Smooth muscle cell (in vitro differentiated cells): ENCODE measurements around the gene ACOT9. TPM values are rescaled to one million over a fixed set of nuclear protein-coding genes. Genes with fewer than 3 reads are reported as not detected.

Experiments used
- DNase-seq: peaks from one replicate; lab custom pipeline; 2025; ENCODE audit not compliant: unreplicated experiment; lab: John Stamatoyannopoulos, UW
- H2AFZ ChIP-seq: fragments of 200-600 bp; sonication (generic); 2 replicates; pipeline ENCODE4 v1.6.0; 2016; ENCODE audit warnings: antibody characterized with exemption, low read depth, mild to moderate bottlenecking
- H3F3A ChIP-seq: fragments of 200-600 bp; sonication (generic); 2 replicates; pipeline ENCODE4 v1.6.0; 2017; ENCODE audit warnings: antibody characterized with exemption, low read depth
- H3K27ac ChIP-seq: fragments of 200-600 bp; sonication (generic); 2 replicates; pipeline ENCODE4 v1.5.1; 2016; ENCODE audit warnings: low read depth, mild to moderate bottlenecking
- H3K27me3 ChIP-seq: fragments of 200-600 bp; sonication (generic); 2 replicates; pipeline ENCODE4 v1.6.1; 2016; ENCODE audit warnings: low read depth, mild to moderate bottlenecking
- H3K36me3 ChIP-seq: fragments of 200-600 bp; sonication (generic); 2 replicates; pipeline ENCODE4 v1.5.1; 2016; ENCODE audit warnings: low read depth
- H3K4me1 ChIP-seq: fragments of 200-600 bp; sonication (generic); 2 replicates; pipeline ENCODE4 v1.5.1; 2016; ENCODE audit warnings: low read depth
- H3K4me2 ChIP-seq: fragments of 200-600 bp; sonication (generic); 2 replicates; pipeline ENCODE4 v1.6.0; 2016; ENCODE audit warnings: mild to moderate bottlenecking
- H3K4me3 ChIP-seq: fragments of 200-600 bp; sonication (generic); 2 replicates; pipeline ENCODE4 v1.5.1; 2016; ENCODE audit warnings: mild to moderate bottlenecking
- H3K79me2 ChIP-seq: fragments of 200-600 bp; sonication (generic); 2 replicates; pipeline ENCODE4 v1.6.0; 2016; ENCODE audit warnings: low read depth, mild to moderate bottlenecking
- H3K9ac ChIP-seq: fragments of 200-600 bp; sonication (generic); 2 replicates; pipeline ENCODE4 v1.6.0; 2016; ENCODE audit warnings: low read depth
- H3K9me3 ChIP-seq: fragments of 200-600 bp; sonication (generic); replicated peaks from 2 replicates; pipeline ENCODE4 v1.5.1; 2016; ENCODE audit warnings: low read depth
- H4K20me1 ChIP-seq: fragments of 200-600 bp; sonication (generic); 2 replicates; pipeline ENCODE4 v1.6.0; 2016; ENCODE audit warnings: low read depth
- WGBS: methylation state at CpG from one replicate; pipeline ENCODE4 v1.1.7; 2016; ENCODE audit warnings: low lambda C conversion rate; 5-methylcytosine and 5-hydroxymethylcytosine counted together
- polyA plus RNA-seq: library from polyadenylated mRNA; unstranded; fragments of >200 nt; fragmentation: Nextera tagmentation; extraction: Ambion mirVana; gene quantifications from 2 replicates; pipeline ENCODE4 v1.2.1, GENCODE V29; 2016
- total RNA-seq: library from RNA; depleted of rRNA; stranded (reverse); fragments of >200 nt; gene quantifications from 2 replicates; pipeline ENCODE4 v1.2.3, GENCODE V29; 2014
- TF ChIP-seq, protein P1 (sequence below): fragments of 200-600 bp; sonication (generic); IDR thresholded peaks from 2 replicates; pipeline ENCODE4 v1.5.1; 2017; ENCODE audit warnings: borderline replicate concordance, mild to moderate bottlenecking, antibody characterized with exemption; ENCODE audit not compliant: insufficient read depth, poor library complexity, severe bottlenecking

Gene ACOT9
- total and polyA plus RNA-seq, 2 experiments from 2014 or later, result 55.4 to 73.2 TPM

DNA sequence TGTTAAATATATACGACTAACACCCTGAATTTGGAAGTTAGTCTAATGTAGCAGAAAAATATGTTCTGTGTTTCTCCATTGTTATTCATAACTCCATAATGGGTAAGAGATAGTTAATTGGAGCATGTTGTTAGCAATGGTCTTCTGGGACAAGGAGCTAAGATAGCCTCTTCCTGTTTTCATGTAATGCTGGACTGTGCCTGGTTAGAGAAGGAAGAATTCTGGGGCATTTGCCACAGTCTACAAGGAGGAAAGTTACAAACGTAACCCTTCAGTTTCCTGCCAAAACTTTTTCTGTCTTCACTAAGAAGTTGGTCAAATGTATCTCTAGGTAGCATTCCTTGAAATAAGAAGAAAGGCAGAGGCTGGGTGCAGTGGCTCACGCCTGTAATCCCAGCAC is 70.0 kb downstream of the ACOT9 start:
- H3F3A ChIP-seq, result no peaks in the 10 kb centered on the region
- TF ChIP-seq, protein P1, sequence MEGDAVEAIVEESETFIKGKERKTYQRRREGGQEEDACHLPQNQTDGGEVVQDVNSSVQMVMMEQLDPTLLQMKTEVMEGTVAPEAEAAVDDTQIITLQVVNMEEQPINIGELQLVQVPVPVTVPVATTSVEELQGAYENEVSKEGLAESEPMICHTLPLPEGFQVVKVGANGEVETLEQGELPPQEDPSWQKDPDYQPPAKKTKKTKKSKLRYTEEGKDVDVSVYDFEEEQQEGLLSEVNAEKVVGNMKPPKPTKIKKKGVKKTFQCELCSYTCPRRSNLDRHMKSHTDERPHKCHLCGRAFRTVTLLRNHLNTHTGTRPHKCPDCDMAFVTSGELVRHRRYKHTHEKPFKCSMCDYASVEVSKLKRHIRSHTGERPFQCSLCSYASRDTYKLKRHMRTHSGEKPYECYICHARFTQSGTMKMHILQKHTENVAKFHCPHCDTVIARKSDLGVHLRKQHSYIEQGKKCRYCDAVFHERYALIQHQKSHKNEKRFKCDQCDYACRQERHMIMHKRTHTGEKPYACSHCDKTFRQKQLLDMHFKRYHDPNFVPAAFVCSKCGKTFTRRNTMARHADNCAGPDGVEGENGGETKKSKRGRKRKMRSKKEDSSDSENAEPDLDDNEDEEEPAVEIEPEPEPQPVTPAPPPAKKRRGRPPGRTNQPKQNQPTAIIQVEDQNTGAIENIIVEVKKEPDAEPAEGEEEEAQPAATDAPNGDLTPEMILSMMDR, result no peak
- peaks cover 7% of the 10 kb centered on the region for H4K20me1 ChIP-seq
- 91% methylated on average over 3 of the region's 3 CpGs for WGBS
- no peak for DNase-seq
- no peak overlapping the region for H2AFZ ChIP-seq
- no peak overlapping the region for H3K4me3 ChIP-seq
- no peaks in the 10 kb centered on the region for H3K9me3 ChIP-seq
- no peak overlapping the region for H3K9ac ChIP-seq
- H3K27ac ChIP-seq, result no peak overlapping the region
- H3K4me1 ChIP-seq, result peaks cover 8% of the 10 kb centered on the region
- H3K79me2 ChIP-seq, result peaks cover 30% of the 10 kb centered on the region
- no peaks in the 10 kb centered on the region for H3K27me3 ChIP-seq
- no peak overlapping the region for H3K4me2 ChIP-seq
- peaks cover 32% of the 10 kb centered on the region for H3K36me3 ChIP-seq

DNA sequence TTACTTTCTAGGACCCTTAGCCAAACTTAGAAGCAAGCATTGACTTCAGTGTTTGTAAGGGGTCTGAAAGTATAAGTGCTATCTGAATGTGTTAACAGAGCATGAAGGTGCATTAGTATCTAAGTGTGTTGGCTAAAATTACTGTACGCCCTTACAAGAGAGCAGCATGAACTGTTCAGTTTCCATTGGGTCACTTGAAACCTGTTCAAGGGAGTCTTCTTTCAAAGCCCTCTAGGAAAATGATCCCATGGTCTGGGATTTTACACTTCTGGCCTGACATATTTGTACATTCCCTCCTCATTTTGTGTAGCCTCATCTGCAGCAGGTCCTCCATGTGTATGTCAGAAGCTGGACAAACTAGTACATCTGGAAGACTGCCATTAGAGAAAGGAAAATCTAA is 72.5 kb downstream of the ACOT9 start:
- TF ChIP-seq, protein P1, result no peak
- peaks cover 20% of the 10 kb centered on the region for H3K36me3 ChIP-seq
- no peak overlapping the region for H3K9ac ChIP-seq
- no peak for DNase-seq
- no peak overlapping the region for H2AFZ ChIP-seq
- no peak overlapping the region for H3K27ac ChIP-seq
- no peaks in the 10 kb centered on the region for H3K27me3 ChIP-seq
- no peaks in the 10 kb centered on the region for H3K9me3 ChIP-seq
- peaks cover 5% of the 10 kb centered on the region for H3F3A ChIP-seq
- peaks cover 14% of the 10 kb centered on the region for H3K4me1 ChIP-seq
- H3K79me2 ChIP-seq, result peaks cover 37% of the 10 kb centered on the region
- peak overlapping the region; percentile 88 for H3K4me2 ChIP-seq
- peaks cover 7% of the 10 kb centered on the region for H4K20me1 ChIP-seq
- no peak overlapping the region for H3K4me3 ChIP-seq
- 94% methylated on average over 1 of the region's 1 CpG for WGBS

DNA sequence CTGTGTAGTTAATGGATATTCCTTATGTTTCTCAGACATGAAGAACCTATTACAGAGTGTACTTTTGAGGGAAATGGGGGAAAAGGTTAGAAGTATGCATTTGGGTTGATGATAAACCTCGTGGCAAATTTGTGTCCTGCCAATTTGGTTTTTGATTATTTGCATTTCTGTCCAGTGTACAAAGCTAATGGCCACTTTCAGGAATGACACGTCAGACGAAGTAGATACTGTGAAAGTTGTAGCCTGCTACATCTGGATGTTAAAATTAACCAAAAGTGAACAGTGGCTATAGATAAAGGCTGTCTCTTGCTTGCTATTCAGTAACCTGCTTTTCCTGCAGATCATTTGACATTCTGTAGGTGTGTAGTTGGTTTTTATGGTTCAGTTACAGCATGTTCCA is 74.7 kb downstream of the ACOT9 start:
- TF ChIP-seq, protein P1, result no peak
- no peaks in the 10 kb centered on the region for H3K27me3 ChIP-seq
- H3K79me2 ChIP-seq, result peaks cover 37% of the 10 kb centered on the region
- H3K27ac ChIP-seq, result peak overlapping the region; percentile 91
- H3K36me3 ChIP-seq, result peaks cover 11% of the 10 kb centered on the region
- peaks cover 14% of the 10 kb centered on the region for H3K4me1 ChIP-seq
- peak overlapping the region; percentile 76 for H3K9ac ChIP-seq
- peak overlapping the region; percentile 81 for H3K4me3 ChIP-seq
- WGBS, result 8% methylated on average over 3 of the region's 3 CpGs
- no peak for DNase-seq
- peak overlapping the region; percentile 88 for H3K4me2 ChIP-seq
- H4K20me1 ChIP-seq, result peaks cover 7% of the 10 kb centered on the region
- H3F3A ChIP-seq, result peaks cover 5% of the 10 kb centered on the region
- H2AFZ ChIP-seq, result peak overlapping the region; percentile 92
- no peaks in the 10 kb centered on the region for H3K9me3 ChIP-seq

DNA sequence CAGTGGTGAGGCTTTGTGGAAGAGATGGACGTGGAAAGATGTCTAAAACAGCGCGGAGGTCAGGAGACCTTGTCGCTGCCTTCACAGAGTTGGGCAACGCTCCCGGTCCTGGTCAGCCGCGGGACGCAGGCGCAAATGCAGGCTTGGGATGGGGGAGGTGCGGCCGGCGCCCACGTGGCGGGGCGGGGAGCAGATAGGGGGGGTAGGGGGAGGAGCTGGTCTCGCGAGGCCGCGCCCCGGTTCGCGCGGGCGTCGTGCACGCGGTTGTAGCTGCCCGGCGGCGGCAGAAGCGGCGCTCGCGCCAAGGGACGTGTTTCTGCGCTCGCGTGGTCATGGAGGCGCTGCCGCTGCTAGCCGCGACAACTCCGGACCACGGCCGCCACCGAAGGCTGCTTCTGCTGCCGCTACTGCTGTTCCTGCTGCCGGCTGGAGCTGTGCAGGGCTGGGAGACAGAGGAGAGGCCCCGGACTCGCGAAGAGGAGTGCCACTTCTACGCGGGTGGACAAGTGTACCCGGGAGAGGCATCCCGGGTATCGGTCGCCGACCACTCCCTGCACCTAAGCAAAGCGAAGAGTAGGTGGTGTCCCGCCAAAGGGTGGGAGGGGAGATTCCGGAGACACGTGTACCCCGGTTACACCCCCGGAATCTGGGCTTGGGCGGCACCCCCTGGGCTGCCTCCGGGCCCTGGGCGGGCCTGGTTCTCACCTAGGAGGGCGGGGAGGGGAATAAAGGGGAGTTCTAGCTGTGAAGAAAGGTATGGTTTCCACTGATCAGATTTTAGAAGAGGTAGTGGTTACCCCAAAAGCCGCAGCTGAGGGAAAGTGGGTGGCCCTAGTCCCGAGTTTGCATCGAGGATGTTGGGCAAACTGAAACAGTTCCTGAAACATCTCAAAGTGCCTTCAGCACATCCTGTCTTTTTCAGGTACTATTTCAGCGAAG is 75.6 kb downstream of the ACOT9 start, which contains the start of gene PRDX4:
Gene PRDX4 (plus strand): TSS at position 255 of the 939 bp plus-strand sequence. CDS start 78 bp downstream, at position 333.
- peak within 1 kb of the TSS; percentile 88 for H3K4me2 ChIP-seq
- H3K9me3 ChIP-seq, result no peaks in the 10 kb centered on the region
- H3K79me2 ChIP-seq, result peaks cover 37% of the 10 kb centered on the region
- peak within 1 kb of the TSS; percentile 81 for H3K4me3 ChIP-seq
- H3F3A ChIP-seq, result peaks cover 5% of the 10 kb centered on the region
- H3K27ac ChIP-seq, result peak within 1 kb of the TSS; percentile 91
- peak; percentile 88 for DNase-seq
- 1% methylated on average over 68 of the region's 73 CpGs for WGBS
- H2AFZ ChIP-seq, result peak within 1 kb of the TSS; percentile 98
- peaks cover 4% of the 10 kb centered on the region for H3K36me3 ChIP-seq
- H3K9ac ChIP-seq, result peak within 1 kb of the TSS; percentile 76
- H3K4me1 ChIP-seq, result peaks cover 14% of the 10 kb centered on the region
- TF ChIP-seq, protein P1, result no peak
- H3K27me3 ChIP-seq, result no peaks in the 10 kb centered on the region
- H4K20me1 ChIP-seq, result peaks cover 7% of the 10 kb centered on the region
